Measurements from ENCODE around the gene HDAC9. TPM values are rescaled to one million over a fixed set of nuclear protein-coding genes. Genes with fewer than 3 reads are reported as not detected.

HDAC9 gene
- total and polyA plus RNA-seq, 2 of the 13 experiments (the other 11 are each of a cell fraction or from before 2014, with no cell fraction given), result 0.05 to 0.07 TPM

DNA sequence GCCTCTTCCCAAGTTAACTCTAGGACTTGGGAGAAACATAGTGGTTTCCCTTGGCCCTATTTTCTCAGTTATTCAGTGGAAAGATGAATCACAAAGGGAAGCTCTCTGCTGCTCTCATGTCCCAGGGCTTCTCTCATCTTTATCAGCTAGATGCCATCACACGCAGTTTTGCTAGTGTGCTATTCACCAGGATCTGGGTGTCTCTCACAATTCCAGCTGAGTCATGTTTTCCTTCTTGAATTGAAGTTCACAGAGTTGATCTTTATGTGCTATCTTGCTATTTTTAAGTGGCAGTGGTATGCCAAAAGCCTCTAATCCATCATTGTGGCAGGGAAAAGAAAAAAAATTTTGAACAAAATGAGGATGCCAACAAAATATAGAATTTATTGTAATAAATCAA lies 520.6 kb downstream of the HDAC9 start:
- 0% methylated on average over 1 of the region's 1 CpG for WGBS (ENCODE audit: low lambda C conversion rate)
- POLR2A ChIA-PET, result no interaction called here
- Histone ChIP-seq H3K4me3 (replicated peaks in 1 of 3; ENCODE audit: insufficient read depth in 1 of 3, low read depth in 2 of 3, low read length in 3 of 3) (no peak overlapping the region), H3K36me3 (replicated peaks in 1 of 2; ENCODE audit: control insufficient read depth in 1 of 2, insufficient read depth in 2 of 2, low read length in 2 of 2) (no peaks in the 10 kb centered on the region), H3K9ac (ENCODE audit: insufficient read depth, low read depth, low read length) (no peak overlapping the region), H3K4me2 (ENCODE audit: low read depth, low read length) (no peak overlapping the region), H3K27ac (ENCODE audit: extremely low read length, insufficient read depth, low read length) (no peak overlapping the region), H3K79me2 (ENCODE audit: insufficient read depth, low read length) (no peaks in the 10 kb centered on the region), H3K9me3 (ENCODE audit: low read length) (peaks cover 85% of the 10 kb centered on the region), H3K27me3 (ENCODE audit: control insufficient read depth in 1 of 2, insufficient read depth in 2 of 2, low read length in 2 of 2) (no peaks in the 10 kb centered on the region), H2AFZ (ENCODE audit: low read length) (no peak overlapping the region), H4K20me1 (ENCODE audit: insufficient read depth, low read length) (no peaks in the 10 kb centered on the region), H3K4me1 (ENCODE audit: insufficient read depth, low read length) (no peaks in the 10 kb centered on the region)
- CTCF ChIA-PET (ENCODE audit: low intra/inter-chr PET ratio, low total read pairs), result no interaction called here
- 0 out of 2 replicates have a peak, but pooled peaks have one; percentile 22 for TF ChIP-seq MAFF (IDR thresholded peaks at IDR 0.05; ENCODE audit: low read depth, low read length)
- peak in 1 of 2 experiments; percentile 40; a peak in 2 of 4 replicates for TF ChIP-seq MAFK (conservative IDR thresholded peaks at IDR 0.05 in 1 of 2, IDR thresholded peaks at IDR 0.05 in 1 of 2; ENCODE audit: low read length in 2 of 2)
- no peak for TF ChIP-seq SP140L (CRISPR knock-in tag; IDR thresholded peaks at IDR 0.05; ENCODE audit: borderline replicate concordance)
- TF ChIP-seq NFE2L2 (IDR thresholded peaks at IDR 0.05; ENCODE audit: low read length), result peak; percentile 35; the same call in 1 of the 2 replicates
- DNase-seq (ENCODE audit: low spot score), result no peak
- no peak for ATAC-seq
- no peak for FAIRE-seq
- no TSS peak for BruUV-seq (replicated peaks)
- intact Hi-C loops (cut with micrococcal nuclease; ENCODE audit: unreplicated experiment), result no loop called here
- in situ Hi-C loops (cut with HindIII; ENCODE audit: extremely low pct_ligation_motif_present, low pct_unique_long_range_greater_than_20kb), result no loop called here

DNA sequence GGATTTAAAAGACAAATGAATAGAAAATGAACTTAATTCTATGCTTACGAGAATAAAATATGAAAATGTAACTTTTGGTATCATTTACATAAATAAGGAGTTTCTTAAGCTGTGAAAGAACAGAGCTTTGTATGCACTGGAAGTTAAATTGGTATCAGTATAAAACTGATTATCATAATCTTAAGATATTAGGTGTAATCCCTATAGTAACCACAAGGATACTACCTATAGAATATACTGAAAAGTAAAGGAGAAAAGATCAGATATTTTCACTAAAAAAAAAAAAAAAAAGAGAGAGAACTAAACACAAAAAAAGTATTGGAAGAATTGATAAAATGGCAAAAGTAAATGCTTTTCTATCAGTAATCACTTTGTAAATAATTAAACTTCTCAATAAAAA lies 521.8 kb downstream of the HDAC9 start:
- no TSS peak for BruUV-seq (replicated peaks)
- no peak overlapping the region for H2AFZ ChIP-seq (ENCODE audit: low read length)
- H3K27me3 ChIP-seq (ENCODE audit: control insufficient read depth in 1 of 2, insufficient read depth in 2 of 2, low read length in 2 of 2), result no peaks in the 10 kb centered on the region
- H3K9ac ChIP-seq (ENCODE audit: insufficient read depth, low read depth, low read length), result no peak overlapping the region
- no peak overlapping the region for H3K4me2 ChIP-seq (ENCODE audit: low read depth, low read length)
- DNase-seq (ENCODE audit: low spot score), result no peak
- no peaks in the 10 kb centered on the region for H3K79me2 ChIP-seq (ENCODE audit: insufficient read depth, low read length)
- no peak overlapping the region for H3K27ac ChIP-seq (ENCODE audit: extremely low read length, insufficient read depth, low read length)
- WGBS (ENCODE audit: low lambda C conversion rate), result 0% methylated on average over 1 of the region's 1 CpG
- H3K36me3 ChIP-seq (replicated peaks in 1 of 2; ENCODE audit: control insufficient read depth in 1 of 2, insufficient read depth in 2 of 2, low read length in 2 of 2), result no peaks in the 10 kb centered on the region
- peaks cover 89% of the 10 kb centered on the region for H3K9me3 ChIP-seq (ENCODE audit: low read length)
- TF ChIP-seq MAZ (IDR thresholded peaks at IDR 0.05; ENCODE audit: borderline replicate concordance, low read depth, low read length), result no peak
- no peak for TF ChIP-seq MAZ (CRISPR knock-in tag; IDR thresholded peaks at IDR 0.05; ENCODE audit: low read depth)
- no peak for TF ChIP-seq BRCA1 (CRISPR knock-in tag; IDR thresholded peaks at IDR 0.05)
- no peak for TF ChIP-seq MBD4 (IDR thresholded peaks at IDR 0.05; ENCODE audit: borderline replicate concordance, low read length)
- TF ChIP-seq PCBP2 (optimal IDR thresholded peaks at IDR 0.05; ENCODE audit: low read depth, low read length, poor library complexity, severe bottlenecking), result no peak
- in situ Hi-C loops (cut with HindIII; ENCODE audit: extremely low pct_ligation_motif_present, low pct_unique_long_range_greater_than_20kb), result no loop called here
- ATAC-seq, result no peak
- no peak for FAIRE-seq
- intact Hi-C loops (cut with micrococcal nuclease; ENCODE audit: unreplicated experiment), result no loop called here
- H3K4me3 ChIP-seq (replicated peaks in 1 of 3; ENCODE audit: insufficient read depth in 1 of 3, low read depth in 2 of 3, low read length in 3 of 3), result no peak overlapping the region
- H3K4me1 ChIP-seq (ENCODE audit: insufficient read depth, low read length), result no peaks in the 10 kb centered on the region
- H4K20me1 ChIP-seq (ENCODE audit: insufficient read depth, low read length), result no peaks in the 10 kb centered on the region
- ChIA-PET CTCF (ENCODE audit: low intra/inter-chr PET ratio, low total read pairs) (no interaction called here), POLR2A (no interaction called here)
